ENCODE results near the gene CSNK1D.

Gene CSNK1D

DNA sequence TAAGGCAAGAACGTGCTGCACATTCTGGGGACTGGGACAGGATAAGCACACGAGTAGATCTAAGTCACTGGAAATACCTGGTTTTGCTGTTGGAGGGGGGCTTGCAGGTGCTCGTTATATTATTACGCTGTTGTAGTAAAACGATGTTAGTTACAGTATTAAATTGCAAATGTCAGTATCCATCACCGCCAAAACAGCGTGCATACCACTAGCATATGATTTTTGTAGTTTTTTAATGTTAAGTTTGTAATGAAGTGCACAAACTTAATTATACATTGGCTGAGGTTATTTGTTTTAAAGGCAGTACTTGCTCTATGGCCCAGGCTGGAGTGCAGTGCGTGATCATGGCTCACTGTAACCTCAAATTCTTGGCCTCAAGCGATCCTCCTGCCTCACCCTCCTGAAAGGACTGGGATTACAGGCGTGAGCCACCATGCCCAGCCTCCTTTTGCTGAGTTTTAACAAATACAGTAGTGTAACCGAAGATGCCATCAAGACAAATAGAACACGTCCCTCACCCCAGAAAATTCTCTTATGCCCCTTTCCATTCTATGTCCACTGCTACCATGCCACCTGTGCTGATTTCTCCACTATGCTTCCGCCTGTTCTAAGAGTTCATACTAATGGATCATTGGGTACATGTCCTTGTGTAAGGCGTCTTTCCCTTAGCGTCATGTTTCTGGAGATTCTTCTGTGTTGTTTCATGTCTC lies 20.7 kb upstream of the CSNK1D start:
- no peak for DNase-seq

DNA sequence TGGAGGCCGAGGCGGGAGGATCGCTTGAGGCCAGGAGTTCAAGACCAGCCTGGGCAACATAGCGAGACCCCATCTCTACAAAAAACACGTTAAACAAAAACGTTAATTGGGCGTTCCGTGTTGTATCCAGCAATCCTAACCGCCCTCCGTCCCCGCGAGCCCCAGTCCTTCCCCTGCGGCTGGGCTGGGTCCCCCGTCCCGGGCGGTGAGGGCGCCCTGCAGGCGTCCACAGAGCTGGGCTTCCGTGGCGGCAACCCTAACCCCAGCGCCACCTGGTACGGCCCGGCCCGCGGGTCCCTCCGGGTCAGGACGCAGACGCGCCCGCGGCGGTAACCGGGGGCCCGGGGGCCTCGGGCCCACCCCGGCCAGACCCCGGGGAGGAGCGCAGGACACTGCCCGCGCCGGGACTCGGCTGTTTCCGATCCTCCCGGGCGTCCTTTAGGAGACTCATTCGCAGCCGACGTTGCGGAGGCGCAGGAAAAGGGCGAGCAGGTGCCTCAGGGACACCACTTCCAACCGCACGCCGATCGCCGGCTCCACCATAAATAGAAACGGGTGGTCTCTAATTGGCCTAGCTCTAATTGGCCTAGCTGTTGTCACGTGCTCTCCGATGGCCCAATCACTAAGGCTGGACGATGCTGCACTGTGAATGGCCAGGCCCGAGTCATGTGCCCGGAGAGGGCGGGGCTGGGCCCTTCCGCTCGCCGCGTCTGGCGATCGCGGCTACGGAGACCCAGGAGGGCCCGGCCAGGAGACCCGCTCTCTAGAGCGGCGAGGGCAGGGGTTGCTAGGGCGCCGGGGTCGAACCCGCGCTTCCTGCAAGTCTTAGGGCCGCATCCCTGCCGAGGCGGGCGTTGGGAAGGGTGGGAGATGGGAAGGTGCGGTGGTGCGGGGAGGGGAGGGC lies 19.0 kb upstream of the CSNK1D start:
- peak; percentile 86 to 94 for DNase-seq

DNA sequence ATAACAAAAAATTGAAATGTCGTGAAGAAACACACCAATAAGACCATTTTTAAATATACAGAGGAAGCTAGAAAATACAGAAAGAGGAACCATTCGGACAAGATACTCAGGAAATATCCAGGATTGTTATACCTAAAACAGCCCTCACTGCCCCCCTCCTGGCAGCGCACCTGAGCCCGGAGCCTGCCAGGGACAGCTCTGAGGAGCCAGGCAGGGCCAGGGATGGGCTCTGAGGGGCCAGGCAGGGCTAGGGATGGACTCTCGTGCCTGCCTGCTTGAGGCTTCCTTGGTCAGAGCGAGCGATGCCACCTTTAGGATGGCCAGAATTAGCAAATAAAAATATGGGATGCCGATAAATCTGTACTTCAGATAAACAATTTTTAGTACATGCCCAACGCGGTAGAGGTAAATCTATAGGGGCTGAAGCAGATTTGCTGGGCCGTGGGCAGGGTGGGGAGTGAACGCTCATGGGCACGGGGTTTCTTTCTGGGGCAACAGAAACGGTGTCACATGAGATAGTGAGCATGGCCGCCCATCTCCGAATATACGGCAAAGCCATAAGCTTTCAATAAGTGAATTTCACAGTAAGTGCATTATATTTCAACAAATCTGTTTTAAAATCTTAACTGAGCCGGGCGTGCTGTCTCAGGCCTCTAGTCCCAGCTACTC lies 18.2 kb upstream of the CSNK1D start:
- DNase-seq: no peak

DNA sequence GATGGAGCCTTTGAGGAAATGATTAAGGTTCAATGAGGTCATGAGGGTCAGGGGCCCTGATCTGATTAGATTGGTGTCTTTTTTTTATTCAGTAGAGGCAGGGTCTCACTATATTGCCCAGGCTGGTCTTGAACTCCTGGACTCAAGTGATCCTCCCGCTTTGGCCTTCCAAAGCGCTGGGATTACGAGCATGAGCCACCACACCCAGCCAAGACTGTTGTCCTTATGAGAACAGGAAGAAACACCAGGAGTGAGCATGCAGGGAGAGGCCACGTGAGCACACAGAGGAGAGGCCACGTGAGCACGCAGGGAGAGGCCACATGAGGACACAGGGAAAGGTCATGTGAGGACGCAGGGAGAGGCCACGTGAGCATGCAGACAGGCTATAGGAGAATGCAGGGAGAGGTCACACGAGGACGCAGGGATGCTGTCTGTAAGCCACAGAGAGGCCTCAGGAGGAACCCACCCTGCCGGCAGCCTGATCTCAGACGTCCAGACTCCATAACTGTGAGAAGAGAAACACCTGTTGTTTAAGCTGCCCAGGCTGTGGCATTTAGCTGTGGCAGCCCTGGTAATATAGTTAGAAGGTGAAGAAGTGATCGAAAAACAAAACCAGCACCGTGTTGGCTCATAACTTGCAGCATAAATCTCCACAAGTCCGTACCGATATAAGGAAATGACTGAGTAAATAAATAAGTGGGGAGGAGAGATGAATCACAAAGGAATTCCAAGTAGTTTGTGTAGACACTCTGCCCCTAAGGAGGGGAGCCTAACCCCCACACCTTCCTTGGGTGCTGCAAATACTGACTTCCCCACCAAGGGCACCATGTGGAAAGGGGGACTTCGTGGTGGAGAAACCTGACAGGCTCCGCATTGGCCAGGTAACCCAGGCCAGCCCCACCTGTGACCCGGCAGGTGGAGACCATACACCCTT lies 14.6 kb upstream of the CSNK1D start:
- no peak for DNase-seq

DNA sequence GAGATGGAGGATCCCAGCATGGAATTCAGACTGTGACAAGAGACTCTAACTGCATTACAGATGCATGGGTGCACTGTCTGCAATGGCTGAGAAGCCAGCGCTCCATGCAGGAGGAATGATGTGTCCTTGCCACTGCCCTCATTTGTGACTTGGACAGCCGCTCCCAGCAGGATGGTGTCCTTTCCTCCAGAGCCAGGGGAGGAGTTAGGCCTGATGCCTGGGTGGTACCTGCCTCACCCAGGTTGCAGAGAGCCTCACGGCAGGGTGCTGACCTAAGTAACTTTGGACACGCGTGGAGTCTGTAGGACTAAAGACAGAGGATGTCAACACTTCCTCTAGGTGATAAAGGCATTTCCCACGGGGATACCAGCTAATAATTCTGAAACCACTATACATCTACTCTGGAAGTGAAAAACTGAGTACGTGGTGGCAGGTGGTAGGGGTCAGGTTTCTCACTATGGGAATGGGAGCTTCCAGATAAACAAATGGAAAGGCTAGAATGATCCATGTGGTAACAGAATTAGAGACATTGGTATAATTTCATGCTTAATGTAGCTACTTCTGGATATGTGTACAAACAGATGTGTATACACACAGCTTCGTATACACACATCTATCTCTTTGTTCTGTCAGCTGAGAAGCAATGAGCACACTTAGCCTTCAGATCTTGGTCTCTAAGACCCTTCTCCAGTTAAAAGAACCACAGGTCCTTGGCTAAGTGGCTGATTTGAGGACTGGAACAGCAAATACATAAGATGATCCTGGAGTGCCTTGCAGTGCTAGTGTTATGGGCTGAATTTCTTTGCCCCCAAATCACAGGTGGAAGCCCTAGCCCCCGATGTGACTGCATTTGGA lies 13.7 kb upstream of the CSNK1D start:
- no peak for DNase-seq

DNA sequence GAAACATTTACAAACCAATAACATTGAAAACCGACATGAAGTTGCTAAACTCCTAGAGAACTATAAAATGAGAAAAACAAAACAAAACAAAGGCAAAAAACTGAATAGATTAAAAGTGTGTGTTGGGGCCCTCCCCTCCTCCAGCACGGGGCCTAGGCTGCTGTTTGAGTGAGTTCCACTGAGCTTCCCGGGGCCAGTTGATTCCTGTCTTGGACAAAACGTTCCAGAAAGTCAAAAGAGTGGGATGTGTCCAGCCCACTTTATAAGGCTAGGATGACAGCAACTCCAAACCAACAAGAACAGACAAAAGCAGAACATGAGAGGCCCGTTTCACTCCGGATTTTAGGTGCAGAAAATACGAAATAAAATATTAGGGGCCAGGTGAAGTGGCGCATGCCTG lies 11.6 kb upstream of the CSNK1D start:
- DNase-seq: no peak

DNA sequence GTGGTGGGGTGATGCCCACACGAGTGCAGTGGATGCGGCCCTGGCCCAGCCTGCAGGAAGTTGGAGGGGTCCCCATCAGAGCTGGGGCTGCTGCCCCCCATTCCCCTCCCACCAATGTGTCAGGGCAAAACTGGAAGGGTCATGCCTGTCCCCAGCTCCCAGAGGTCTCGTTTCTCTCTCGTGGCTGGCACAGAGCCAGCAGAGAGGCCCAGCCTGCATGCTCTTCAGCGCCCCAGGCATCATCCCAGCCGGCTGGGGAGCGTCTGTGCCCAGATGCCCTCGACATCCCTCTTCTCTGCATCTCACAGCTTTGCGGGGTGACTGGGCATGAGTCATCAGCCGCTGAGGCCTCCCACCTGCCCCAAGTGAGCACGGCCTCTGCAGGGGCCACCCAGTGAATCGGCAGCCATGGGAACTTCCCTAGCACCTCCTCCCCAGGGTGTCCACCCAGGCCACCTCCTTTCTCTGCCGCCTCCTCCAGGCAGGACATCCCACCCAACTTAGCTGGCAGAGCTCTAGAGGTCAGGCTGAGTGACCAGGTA lies 9.8 kb upstream of the CSNK1D start:
- DNase-seq: peak; percentile 37 to 48

DNA sequence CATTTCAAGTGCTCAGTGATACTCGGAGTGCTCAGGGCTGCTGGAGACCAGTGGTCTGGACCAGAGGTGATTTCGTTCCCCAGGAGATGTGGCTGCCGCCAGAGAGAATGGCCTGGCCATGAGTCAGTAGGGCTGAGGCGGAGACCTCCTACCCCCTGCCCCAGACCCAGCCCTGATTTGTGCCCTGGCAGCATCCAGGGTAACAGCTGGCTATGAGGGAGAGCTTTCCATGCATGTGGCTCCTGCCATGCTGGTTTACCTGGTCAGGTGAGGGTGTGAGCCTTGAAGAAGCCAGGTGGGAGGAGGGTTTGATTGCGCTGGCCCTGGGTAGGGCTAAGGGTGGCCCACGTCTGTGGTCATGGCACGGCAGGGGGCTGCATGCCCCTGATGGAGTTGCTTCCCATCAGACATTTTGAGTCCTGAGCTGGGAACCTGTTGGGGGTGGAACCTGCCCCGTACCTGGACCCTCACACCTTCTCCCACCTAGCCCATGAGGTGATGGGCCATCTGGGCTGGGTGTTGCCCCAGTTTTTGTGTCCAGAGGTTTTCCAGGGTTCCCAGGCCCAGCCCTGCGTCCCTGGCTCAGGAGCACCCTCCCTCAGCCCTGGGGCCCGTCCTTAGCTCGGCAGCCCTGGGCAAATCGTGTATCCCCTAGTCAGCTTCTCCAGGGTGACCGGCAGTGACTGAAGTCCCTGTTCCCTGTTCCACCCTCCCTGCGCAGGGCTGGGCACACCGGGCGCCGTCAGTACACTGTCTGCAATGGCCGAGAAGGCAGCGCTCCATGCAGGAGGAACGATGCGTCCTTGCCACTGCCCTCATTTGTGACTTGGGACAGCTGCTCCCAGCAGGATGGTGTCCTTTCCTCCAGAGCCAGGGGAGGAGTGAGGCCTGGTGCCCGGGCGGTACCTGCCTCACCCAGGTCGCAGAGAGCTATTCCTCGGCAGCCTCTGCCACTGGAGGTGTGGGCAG lies 9.0 kb upstream of the CSNK1D start:
- no peak for DNase-seq

DNA sequence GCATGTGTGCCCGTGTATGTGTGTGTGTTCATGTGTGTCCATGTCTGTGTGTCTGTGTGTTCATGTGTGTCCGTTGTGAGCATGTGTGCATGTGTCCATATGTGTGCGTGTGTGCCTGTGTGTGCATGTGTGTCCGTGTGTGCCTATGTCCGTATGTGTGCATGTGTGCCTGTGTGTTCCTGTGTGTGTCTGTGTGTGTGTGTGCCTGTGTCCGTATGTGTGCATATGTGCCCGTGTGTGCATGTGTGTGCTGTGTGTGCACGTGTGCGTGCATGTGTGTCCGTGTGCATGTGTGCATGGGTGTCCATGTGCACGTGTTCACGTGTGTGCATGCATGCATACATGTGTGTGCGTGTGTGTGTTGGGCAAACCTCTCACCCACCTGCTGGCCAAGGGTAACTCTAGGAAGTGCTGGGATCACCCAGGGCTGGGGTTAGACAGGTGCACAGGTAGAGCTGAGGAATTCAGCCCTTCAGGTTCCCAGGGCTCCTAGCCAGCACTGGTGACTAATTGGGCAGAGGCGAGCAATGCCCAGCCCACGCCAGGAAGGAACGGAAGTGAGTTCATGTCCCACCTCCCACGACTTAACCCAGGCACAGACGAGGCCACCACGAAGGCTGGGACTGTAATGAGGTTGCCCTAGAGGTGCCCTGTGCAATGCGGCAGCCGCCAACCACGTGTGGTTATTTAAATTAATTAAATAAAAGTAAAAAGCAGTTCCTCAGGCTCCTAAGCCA lies 8.2 kb upstream of the CSNK1D start:
- DNase-seq: peak; percentile 49 to 57

DNA sequence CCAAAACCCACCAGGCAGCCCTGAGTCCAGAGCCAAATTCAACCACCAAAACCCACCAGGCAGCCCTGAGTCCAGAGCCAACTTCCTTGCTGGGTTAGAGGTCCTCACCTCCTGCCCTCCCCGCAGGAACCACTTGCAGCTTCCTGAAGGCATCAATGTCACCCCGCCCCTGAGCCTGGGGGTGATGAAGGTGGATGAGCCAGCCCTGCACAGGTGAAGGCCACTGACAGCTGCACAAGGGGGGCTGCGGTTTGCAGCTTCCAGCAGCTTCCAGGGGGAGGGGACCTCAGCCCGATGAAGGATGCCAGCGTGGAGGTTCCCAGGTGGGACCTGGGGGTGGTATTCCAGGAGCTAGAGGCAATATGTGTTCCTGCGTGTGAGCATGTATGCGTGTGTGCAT lies 7.6 kb upstream of the CSNK1D start:
- no peak for DNase-seq

DNA sequence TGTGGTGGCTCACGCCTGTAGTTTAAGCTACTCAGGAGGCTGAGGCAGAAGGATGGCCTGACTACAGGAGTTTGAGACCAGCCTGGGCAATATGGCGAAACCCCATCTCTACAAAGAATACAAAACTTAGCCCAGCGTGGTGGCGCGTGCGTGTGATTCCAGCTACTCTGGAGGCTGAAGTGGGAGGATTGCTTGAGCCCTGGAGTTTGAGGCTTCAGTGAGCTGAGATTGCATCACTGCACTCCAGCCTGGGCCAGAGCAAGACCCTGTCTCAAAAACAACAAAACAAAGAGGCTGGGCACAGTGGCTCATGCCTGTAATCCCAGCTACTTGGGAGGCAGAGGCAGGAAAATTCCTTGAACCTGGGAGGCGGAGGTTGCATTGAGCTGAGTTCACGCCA lies 7.0 kb upstream of the CSNK1D start:
- no peak for DNase-seq

DNA sequence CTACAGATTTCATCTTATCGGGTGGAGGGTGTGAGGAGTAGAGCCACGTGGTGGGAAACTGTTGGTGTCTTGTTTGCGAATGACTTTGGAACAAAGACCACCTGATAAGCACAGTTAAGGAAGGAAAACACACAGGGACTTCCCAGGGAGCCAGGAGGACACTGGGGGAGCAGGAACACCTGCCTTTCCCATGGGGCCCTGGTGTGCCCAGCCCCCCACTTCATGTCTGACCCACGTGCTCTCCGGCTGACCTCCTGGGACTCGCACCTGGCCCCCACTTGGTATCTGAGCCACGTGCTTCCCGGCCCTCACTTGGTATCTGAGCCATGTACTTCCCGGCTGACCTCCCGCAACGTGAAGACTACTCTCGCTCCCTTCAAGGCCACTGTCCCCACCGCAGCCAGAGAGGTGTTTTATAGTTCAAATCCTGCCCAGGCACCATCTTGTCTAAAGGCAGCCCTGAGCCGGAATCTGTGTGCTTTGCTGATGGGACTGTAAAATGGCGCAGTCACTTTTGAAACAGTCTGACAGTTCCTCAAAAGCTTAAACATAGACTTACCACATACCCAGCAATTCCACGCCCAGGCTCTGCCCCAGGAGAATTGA lies 5.4 kb upstream of the CSNK1D start:
- DNase-seq: no peak

DNA sequence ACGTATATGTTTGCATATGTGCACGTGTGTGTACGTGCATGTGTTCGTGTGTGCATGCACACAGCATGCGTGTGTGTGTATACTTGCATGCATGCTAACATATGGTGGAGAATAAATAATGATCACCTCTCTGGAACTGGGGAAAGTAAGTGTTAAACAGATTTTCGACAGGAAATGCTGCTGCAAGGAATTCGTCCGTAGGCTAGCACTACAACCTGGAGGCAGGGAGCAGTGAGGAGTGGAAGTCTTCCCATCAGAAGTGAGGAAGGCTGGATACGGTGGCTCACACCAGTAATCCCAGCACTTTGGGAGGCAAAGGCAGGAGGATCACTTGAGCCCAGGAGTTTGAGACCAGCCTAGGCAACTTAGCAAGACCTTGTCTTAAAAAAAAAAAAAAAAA lies 4.8 kb upstream of the CSNK1D start:
- no peak for DNase-seq

DNA sequence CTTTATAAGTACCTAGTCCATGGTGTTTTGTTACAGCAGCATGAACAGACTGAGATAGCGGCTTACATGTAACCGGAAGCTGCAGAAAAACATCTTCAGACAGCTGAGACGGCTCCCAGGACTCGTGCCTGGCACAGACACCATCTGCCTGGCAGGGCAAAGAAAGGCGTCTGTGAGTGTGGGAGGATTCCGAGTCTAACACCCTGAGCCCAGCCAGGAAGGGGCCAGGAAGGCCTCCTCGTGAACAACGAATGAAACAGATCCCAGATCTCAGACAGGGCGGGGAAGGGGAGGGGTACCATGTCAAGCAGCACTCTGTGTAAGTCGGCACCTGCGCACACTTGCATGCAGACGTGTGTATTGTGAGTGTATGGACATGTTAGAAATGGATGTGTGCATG lies 4.4 kb upstream of the CSNK1D start:
- no peak for DNase-seq

DNA sequence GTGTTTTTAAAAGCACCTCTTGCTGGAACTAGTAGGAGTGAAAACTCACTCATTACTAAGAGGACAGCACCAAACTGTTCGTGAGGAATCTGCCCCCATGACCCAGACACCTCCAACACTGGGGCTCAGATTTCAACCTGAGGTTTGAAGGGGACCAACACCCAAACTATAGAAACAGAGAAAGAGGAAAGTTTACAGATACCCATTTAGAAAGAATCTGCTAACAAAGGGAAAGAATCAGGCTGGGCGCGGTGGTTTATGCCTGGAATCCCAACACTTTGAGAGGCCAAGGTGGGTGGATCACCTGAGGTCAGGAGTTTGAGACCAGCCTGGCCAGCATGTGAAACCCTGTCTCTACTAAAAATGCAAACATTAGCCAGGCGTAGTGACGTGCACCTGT lies 3.4 kb upstream of the CSNK1D start:
- no peak for DNase-seq

DNA sequence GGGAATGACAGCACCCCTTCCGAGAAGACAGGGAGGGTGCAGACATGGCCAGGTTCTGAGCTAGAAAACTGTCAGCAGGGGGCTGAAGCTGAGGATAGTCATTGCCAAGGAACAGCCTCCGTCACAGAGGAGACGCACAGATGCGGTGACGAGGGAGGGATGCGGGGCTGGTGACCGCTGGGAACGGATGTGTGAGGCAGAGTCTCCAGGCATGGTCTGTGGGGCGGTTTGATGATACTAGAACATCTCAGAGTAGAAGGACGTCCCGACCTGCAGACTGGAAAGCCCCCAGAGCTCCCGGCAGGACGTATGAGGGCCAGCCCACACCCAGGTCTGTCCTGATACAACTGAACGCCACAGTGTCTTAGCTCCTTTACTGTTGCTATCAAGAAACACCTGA lies 1.8 kb upstream of the CSNK1D start:
- no peak for DNase-seq

DNA sequence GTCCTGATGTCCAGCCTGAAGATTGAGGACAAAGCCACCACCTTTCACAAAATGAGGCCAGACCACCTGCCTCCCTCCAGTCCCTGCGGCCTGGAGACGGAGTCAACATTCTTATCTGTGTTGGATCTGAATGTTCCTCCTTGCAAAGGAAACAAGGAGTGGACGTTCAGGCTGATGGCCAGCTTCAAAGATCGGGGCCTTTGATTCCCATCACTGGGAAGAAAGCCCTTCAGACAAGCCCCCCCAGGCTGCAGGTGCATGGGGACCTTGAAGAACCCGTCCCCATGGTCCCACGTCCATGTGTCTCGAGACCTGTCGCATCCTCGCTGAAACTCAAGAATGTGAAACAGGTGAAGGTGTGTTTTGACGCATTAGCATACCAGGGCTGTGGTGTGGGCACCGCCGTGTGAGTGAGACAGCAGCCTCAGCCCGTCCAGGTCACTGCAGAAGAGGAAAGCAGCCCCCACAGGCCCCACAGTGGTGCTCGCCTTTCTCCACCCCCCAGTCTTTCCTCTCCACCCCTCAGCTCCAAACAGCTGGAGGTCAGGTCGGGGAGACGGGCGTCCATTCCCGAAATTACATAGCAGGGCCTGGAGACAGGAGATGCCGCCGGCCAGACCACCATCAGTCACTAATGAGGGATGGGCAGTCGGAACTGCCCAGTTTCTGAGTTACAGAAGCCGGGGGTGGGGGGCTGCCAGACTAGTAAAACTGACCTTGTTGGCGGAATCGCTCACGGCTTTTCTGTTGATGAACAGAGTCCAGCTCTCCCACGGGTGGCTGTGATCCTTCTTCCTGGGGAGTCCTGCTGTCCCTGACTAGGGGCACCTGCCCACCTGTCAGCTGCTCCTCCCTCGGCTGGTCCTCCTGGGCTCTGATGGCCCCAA lies 877 bp upstream of the CSNK1D start:
- DNase-seq: no peak
